ENCODE results near the gene PDCD4. TPM values are rescaled to one million over a fixed set of nuclear protein-coding genes. Genes with fewer than 3 reads are reported as not detected.

Gene PDCD4
- total and polyA plus RNA-seq, 10 of the 15 experiments (the other 5 are each of a cell fraction or from before 2014, with no cell fraction given) = 101 to 372 (median 171) TPM

- TF ChIP-seq POU2F2 (IDR thresholded peaks at IDR 0.05; ENCODE audit: borderline replicate concordance, low read depth, low read length) = peak; percentile 89; the same call in 2 of the 3 replicates
- TF ChIP-seq CBX3 (IDR thresholded peaks at IDR 0.05; ENCODE audit: borderline replicate concordance, low read depth) = no peak
- TF ChIP-seq SKIL (IDR thresholded peaks at IDR 0.05; ENCODE audit: low read depth, poor library complexity, severe bottlenecking) = peak; percentile 15
- peak; percentile 46; the same call in 1 of the 2 replicates for TF ChIP-seq MAX (IDR thresholded peaks at IDR 0.05; ENCODE audit: low read depth, low read length)
- TF ChIP-seq TBL1XR1 (IDR thresholded peaks at IDR 0.05; ENCODE audit: low read depth, low read length) = 0 out of 2 replicates have a peak, but pooled peaks have one; percentile 34
- peak; percentile 41 to 56; a peak in 2 of 4 replicates for TF ChIP-seq EP300 (IDR thresholded peaks at IDR 0.05; ENCODE audit: borderline replicate concordance in 1 of 2, control insufficient read depth in 1 of 2, low read depth in 2 of 2, low read length in 2 of 2)
- peak; percentile 63; the same call in 1 of the 2 replicates for TF ChIP-seq GATAD2B (conservative IDR thresholded peaks at IDR 0.05; ENCODE audit: low read depth)
- TF ChIP-seq RUNX3 (IDR thresholded peaks at IDR 0.05; ENCODE audit: low read length) = peak; percentile 79
- peak; percentile 20; the same call in 1 of the 2 replicates for TF ChIP-seq CREB1 (IDR thresholded peaks at IDR 0.05; ENCODE audit: low read depth)
- peak; percentile 45 to 56; a peak in 2 of 4 replicates for TF ChIP-seq BHLHE40 (IDR thresholded peaks at IDR 0.05; ENCODE audit: borderline replicate concordance in 1 of 2, low read depth in 2 of 2, low read length in 1 of 2)
- peak; percentile 81 for TF ChIP-seq IKZF1 (conservative IDR thresholded peaks at IDR 0.05)
- TF ChIP-seq, protein P1, sequence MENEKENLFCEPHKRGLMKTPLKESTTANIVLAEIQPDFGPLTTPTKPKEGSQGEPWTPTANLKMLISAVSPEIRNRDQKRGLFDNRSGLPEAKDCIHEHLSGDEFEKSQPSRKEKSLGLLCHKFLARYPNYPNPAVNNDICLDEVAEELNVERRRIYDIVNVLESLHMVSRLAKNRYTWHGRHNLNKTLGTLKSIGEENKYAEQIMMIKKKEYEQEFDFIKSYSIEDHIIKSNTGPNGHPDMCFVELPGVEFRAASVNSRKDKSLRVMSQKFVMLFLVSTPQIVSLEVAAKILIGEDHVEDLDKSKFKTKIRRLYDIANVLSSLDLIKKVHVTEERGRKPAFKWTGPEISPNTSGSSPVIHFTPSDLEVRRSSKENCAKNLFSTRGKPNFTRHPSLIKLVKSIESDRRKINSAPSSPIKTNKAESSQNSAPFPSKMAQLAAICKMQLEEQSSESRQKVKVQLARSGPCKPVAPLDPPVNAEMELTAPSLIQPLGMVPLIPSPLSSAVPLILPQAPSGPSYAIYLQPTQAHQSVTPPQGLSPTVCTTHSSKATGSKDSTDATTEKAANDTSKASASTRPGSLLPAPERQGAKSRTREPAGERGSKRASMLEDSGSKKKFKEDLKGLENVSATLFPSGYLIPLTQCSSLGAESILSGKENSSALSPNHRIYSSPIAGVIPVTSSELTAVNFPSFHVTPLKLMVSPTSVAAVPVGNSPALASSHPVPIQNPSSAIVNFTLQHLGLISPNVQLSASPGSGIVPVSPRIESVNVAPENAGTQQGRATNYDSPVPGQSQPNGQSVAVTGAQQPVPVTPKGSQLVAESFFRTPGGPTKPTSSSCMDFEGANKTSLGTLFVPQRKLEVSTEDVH (IDR thresholded peaks at IDR 0.05; ENCODE audit: low read depth, partially characterized antibody) = peak; percentile 42
- peak; percentile 80; the same call in 1 of the 2 replicates for TF ChIP-seq SMARCA5 (IDR thresholded peaks at IDR 0.05)
- TF ChIP-seq USF1 (IDR thresholded peaks at IDR 0.05; ENCODE audit: borderline replicate concordance, extremely low read length, insufficient read depth, low read depth, low read length) = no peak
- TF ChIP-seq, protein P2, sequence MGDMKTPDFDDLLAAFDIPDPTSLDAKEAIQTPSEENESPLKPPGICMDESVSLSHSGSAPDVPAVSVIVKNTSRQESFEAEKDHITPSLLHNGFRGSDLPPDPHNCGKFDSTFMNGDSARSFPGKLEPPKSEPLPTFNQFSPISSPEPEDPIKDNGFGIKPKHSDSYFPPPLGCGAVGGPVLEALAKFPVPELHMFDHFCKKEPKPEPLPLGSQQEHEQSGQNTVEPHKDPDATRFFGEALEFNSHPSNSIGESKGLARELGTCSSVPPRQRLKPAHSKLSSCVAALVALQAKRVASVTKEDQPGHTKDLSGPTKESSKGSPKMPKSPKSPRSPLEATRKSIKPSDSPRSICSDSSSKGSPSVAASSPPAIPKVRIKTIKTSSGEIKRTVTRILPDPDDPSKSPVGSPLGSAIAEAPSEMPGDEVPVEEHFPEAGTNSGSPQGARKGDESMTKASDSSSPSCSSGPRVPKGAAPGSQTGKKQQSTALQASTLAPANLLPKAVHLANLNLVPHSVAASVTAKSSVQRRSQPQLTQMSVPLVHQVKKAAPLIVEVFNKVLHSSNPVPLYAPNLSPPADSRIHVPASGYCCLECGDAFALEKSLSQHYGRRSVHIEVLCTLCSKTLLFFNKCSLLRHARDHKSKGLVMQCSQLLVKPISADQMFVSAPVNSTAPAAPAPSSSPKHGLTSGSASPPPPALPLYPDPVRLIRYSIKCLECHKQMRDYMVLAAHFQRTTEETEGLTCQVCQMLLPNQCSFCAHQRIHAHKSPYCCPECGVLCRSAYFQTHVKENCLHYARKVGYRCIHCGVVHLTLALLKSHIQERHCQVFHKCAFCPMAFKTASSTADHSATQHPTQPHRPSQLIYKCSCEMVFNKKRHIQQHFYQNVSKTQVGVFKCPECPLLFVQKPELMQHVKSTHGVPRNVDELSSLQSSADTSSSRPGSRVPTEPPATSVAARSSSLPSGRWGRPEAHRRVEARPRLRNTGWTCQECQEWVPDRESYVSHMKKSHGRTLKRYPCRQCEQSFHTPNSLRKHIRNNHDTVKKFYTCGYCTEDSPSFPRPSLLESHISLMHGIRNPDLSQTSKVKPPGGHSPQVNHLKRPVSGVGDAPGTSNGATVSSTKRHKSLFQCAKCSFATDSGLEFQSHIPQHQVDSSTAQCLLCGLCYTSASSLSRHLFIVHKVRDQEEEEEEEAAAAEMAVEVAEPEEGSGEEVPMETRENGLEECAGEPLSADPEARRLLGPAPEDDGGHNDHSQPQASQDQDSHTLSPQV (IDR thresholded peaks at IDR 0.05) = peak; percentile 49; the same call in 1 of the 2 replicates
- no peak for TF ChIP-seq FOS (IDR thresholded peaks at IDR 0.05; ENCODE audit: borderline replicate concordance, extremely low read depth, insufficient read length)
- peak; percentile 44; the same call in 1 of the 2 replicates for TF ChIP-seq NFIC (IDR thresholded peaks at IDR 0.05; ENCODE audit: low read depth, low read length)
- no peak for TF ChIP-seq MYB (IDR thresholded peaks at IDR 0.05; ENCODE audit: borderline replicate concordance, low read depth, low read length)
These were observed 11.0 kb upstream of the PDCD4 start (continued) for GRCh38 chr10:110860576-110861241.

Data from GM12878 (cell line).